T-helper 22 cell (primary cell): ENCODE results near the gene IL11.
A peak's percentile ranks its signal among the peaks of the same experiment; 100 is the strongest.

Experiments used
- DNase-seq: peaks from one replicate; pipeline ENCODE4 v3.0.0-alpha.2; 2020; ENCODE audit warnings: low read depth

The IL11 gene

DNA sequence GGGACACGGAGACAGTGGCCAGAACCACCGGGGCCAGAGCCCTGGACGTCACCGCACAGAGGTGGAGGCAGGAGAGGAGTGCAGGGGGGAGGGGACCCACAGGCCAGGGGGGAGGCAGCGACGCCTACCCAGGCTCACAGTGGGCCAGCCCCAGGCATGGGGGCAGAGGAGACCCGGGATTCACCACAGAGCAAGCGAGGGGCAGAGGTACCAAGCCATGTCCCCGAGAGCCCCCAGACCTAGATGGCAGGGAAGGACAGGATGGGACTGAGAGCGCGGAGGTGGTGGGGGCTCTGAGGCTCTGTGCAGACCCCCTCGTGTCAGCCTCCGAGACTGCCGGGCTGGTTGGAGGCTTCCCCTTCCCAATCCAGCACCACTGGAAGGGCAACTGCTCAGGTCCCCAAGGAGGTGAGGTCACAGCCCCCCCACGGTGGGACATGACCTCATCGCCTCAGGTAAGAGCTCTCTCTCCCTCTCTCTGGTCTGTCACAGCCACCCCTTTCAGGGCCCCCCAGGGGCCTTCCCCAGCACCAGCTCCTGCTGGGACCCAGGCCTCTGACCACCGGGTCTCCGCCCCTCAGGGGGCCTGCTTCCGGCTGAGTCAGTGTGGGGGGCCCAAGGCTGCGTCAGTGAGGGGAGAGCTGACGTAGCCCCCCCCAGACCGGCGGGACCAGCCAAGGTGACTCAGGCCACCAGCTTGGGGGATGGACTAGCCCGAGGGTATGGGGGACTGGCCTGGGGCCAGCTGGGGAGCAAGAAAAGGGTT, 2.2 kb upstream of the IL11 start:
- no peak for DNase-seq

DNA sequence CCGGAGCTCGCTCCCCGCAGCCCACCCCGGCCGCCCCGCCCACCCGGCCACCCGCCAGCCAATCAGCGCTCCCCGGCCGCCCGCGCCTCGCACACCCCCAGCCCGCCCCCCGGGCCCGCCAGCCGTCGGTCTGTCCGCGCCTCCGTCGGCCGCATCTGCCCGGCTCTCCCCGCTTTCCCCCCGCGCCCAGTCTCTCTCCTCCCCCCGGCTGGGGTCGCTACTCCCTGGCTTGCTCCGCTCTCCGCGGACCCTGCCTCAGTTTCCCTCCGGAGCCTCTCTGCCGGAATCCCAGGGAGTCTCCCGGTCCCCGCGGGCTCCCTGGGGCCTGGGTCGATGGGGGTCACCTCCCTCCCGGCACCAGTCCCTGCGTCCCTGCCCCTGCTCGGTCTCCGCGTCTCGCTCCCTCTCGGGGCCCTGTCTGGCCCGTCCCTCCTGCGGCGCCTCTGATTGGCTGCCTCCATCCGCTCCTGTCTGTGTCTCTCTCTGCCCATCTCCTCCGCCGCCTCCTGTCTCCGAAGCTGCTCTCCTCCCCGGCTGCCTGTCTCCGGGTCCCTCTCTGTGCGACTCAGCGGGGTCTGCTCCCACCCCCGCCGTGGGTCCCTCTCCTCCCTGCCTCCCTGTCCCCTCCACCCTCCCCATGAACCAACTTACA, 484 bp downstream of the IL11 start:
- no peak for DNase-seq

GRCh38 chr19:55368701-55369563, 1.3 kb downstream of the IL11 start:
- DNase-seq, result no peak

DNA sequence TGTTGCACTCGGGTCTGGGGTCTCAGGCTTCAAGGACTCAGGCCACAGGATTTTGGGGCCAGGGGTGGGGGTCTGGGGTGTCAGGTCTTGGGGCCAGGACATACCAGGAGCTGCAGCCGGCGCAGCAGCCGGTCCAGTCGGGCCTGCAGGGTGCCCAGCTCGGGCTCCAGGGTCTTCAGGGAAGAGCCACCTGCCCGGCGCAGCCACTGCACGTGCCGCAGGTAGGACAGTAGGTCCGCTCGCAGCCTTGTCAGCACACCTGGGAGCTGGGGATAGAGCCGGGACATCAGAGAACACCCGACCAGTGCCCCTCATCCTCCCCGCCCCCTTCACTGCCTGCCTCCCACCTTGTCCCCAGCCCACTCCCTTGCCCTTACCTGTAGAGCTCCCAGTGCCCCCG, 2.2 kb downstream of the IL11 start:
- no peak for DNase-seq

GRCh38 chr19:55366790-55367189, 3.5 kb downstream of the IL11 start:
- no peak for DNase-seq

- DNase-seq, result no peak
These were observed 4.3 kb downstream of the IL11 start for GRCh38 chr19:55365964-55366363.

GRCh38 chr19:55365245-55365644, 5.0 kb downstream of the IL11 start:
- DNase-seq, result no peak

DNA sequence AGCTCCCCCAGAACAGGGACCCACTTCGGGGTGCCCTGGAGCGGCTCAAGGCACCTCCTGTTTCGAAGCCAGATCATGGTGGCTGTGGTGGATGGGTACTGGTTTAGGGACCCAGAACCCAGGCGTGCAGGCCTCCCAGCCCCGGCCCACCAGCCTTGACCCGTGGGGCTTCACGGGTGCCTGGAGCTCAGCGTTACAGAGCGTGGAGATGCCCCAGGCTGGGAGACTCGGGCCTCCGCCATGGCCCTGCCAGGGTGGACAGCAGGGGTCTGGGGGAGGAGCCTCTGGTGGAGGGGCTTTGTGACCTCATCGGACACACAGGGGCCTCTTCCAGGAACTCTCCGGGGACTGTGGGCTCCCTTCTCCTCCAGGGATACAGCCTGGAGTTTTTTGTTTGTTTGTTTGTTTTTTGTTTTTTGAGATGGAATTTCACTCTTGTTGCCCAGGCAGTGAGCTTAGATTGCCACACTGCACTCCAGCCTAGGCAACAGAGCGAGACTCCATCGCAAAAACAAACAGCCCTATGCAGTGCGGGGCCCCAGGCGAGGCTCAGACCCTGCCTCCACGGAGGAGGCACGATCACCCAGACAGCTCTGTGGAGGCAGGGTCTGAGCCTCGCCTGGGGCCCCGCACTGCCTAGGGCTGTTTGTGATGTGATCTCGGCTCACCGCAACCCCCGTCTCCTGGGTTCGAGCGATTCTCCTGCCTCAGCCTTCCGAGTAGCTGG, 7.1 kb downstream of the IL11 start, which contains the start of gene GARIN5B:
GARIN5B (minus strand) TSS at position 271 of the 727 bp plus-strand sequence; CDS start at position 77, 194 bp downstream.
- DNase-seq, result no peak

- DNase-seq, result no peak
These were observed 7.9 kb downstream of the IL11 start for GRCh38 chr19:55362174-55362989.

- DNase-seq, result no peak
These were observed 9.4 kb downstream of the IL11 start for GRCh38 chr19:55360902-55361301.

- no peak for DNase-seq
These were observed 11.0 kb downstream of the IL11 start for GRCh38 chr19:55358943-55359908.

- no peak for DNase-seq
These were observed 11.8 kb downstream of the IL11 start for GRCh38 chr19:55358493-55358892.

DNA sequence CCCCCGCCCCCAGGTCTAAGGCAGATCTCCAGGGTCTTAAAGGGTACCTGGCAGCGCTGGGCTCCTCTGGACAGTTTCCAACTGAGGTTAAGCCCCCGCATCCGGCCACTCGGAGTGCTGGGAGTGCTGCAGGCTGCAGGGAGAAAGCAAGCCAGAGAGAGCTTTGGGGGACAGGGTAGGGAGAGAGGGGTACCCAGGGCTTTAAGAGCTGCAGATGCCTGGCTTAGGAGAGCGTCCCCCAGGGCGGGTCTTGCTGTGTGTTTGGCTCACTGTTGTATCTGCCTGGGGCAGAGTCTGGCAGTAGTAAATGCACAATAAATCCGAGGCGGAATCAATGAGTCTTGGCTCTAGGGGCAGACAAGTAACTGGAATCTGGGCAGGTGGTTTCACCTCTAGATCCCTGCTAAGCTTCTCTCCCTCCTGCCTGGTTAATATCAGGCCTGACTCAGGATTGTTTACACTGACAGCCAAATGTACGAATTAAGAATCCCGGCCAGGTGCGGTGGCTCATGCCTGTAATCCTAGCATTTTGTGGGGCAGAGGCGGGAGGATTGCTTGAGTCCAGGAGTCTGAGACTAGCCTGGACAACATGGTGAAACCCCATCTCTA, 14.9 kb downstream of the IL11 start:
- no peak for DNase-seq

- no peak for DNase-seq
These were observed 15.5 kb downstream of the IL11 start, which contains the start of gene COX6B2 for GRCh38 chr19:55354698-55355212. TSS of gene COX6B2 (minus strand) at chr19:55354719. CDS start at chr19:55354521, 198 bp downstream.

DNA sequence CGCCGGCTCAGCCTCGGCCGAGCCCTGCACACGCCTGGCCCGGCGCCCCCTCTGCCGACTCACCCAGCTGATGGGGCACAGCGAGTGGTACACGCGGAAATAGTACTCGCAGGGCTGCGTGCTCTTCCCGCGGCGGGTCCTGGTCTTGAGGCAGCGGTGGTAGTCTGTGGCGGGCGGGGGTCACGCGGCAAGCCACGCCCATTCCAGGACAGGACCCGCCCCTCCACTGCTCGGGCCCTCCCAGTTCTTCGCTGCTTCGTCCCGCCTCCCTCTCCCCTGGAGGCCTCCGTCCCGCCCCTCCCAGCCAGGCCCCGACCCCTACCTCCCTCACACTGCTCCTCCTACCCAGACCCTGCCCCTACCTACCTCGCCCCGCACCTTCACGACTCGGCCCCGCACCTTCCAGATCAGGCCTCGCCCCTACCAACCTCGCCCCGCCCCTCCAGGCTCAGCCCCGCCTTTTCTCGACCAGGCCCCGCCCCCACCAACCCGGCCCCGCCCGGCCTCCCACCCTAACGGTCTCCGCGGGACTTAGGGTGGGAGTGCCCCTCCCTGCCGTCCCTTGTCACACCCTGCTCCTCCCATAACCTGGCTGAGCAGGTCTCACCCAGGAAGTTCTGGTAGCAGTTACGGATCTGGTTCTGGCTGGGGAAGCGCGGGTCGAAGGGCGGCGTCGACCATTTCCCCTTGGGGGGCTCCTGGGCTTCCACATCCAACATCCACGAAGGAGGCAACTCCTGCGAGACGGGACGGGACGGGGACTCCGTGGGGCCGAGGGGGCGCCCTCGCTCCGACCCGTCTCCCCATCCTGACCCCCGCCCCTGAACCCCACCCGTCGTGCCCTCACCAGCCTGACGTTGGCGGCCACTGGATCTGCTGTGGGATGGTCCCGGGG, 16.2 kb downstream of the IL11 start:
- DNase-seq, result peak; percentile 51

- DNase-seq, result no peak
These were observed 16.9 kb downstream of the IL11 start for GRCh38 chr19:55353356-55353802.

DNA sequence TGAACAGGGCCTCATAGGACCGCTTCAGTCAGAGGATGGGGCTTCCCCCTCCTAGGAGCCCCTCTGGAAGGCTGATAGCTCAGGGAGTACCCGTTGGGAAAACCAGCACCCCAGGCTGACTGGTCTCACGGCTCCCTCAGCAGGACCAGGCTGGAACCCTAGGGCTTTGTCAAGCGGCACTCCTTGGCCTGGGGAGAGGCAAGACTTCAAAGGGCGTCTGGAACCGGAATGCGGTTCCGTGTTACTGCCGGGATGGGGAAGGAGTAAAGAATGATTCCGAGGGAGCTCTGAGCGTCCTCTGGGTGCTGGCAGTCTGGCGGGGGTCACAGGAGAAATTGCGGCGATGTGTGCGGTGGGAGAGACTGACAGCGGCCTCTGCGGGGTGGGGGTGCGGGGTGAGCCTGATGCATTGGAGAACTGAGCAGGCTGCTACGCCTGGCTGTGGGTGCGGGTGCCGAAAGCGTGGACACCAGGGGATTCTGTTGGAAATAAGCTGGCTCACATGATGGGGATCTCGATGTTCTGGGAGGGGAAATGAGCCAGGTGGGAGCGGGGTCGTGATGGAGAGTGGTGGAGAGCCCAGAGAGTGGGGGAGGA, 17.6 kb downstream of the IL11 start:
- no peak for DNase-seq

GRCh38 chr19:55352040-55352439, 18.2 kb downstream of the IL11 start:
- no peak for DNase-seq
